Measurements from ENCODE around the gene SLC20A1.
"Not testable (repeated sequence)": the region's sequence is repeated elsewhere in the genome, so short reads cannot be mapped to it uniquely, and the experiment has no call there.

The SLC20A1 gene

GRCh38 chr2:112705575-112705974 lies 59.8 kb downstream of the SLC20A1 start:
- Histone ChIP-seq H3K4me1 (ENCODE audit: low read length) (no peaks in the 10 kb centered on the region), H3K9me2 (replicated peaks; ENCODE audit: insufficient read depth, low read length) (no peaks in the 10 kb centered on the region), H3K36me3 (replicated peaks; ENCODE audit: insufficient read depth, low read length) (no peaks in the 10 kb centered on the region), H3K27me3 (replicated peaks; ENCODE audit: insufficient read depth, low read length) (no peaks in the 10 kb centered on the region), H3K9ac (ENCODE audit: low read length) (no peak overlapping the region), H3K4me2 (ENCODE audit: low read depth, low read length) (no peak overlapping the region), H2AFZ (ENCODE audit: low read length) (no peak overlapping the region), H3F3A (ENCODE audit: insufficient read depth, low read length) (no peaks in the 10 kb centered on the region), H3K4me3 (ENCODE audit: low read length) (no peak overlapping the region), H3K79me2 (ENCODE audit: low read length) (no peaks in the 10 kb centered on the region), H3K9me3 (replicated peaks; ENCODE audit: insufficient read depth, low read length) (no peaks in the 10 kb centered on the region), H3K27ac (ENCODE audit: low read length) (no peak overlapping the region), H4K20me1 (ENCODE audit: insufficient read depth, low read length) (no peaks in the 10 kb centered on the region)
- DNase-seq, result no peak
- TF ChIP-seq CTCF (IDR thresholded peaks at IDR 0.05; ENCODE audit: low read length) (no peak), EZH2 (optimal IDR thresholded peaks at IDR 0.05; ENCODE audit: low read depth, low read length) (no peak)

GRCh38 chr2:112706170-112706664 lies 60.5 kb downstream of the SLC20A1 start:
- Histone ChIP-seq H3K9me2 (replicated peaks; ENCODE audit: insufficient read depth, low read length) (no peaks in the 10 kb centered on the region), H3K9ac (ENCODE audit: low read length) (no peak overlapping the region), H3K4me3 (ENCODE audit: low read length) (no peak overlapping the region), H3K9me3 (replicated peaks; ENCODE audit: insufficient read depth, low read length) (no peaks in the 10 kb centered on the region), H3K27me3 (replicated peaks; ENCODE audit: insufficient read depth, low read length) (no peaks in the 10 kb centered on the region), H3K4me2 (ENCODE audit: low read depth, low read length) (no peak overlapping the region), H3K79me2 (ENCODE audit: low read length) (no peaks in the 10 kb centered on the region), H3K27ac (ENCODE audit: low read length) (no peak overlapping the region), H3F3A (ENCODE audit: insufficient read depth, low read length) (no peaks in the 10 kb centered on the region), H3K4me1 (ENCODE audit: low read length) (no peaks in the 10 kb centered on the region), H3K36me3 (replicated peaks; ENCODE audit: insufficient read depth, low read length) (no peaks in the 10 kb centered on the region), H2AFZ (ENCODE audit: low read length) (no peak overlapping the region), H4K20me1 (ENCODE audit: insufficient read depth, low read length) (no peaks in the 10 kb centered on the region)
- TF ChIP-seq EZH2 (optimal IDR thresholded peaks at IDR 0.05; ENCODE audit: low read depth, low read length) (no peak), CTCF (IDR thresholded peaks at IDR 0.05; ENCODE audit: low read length) (no peak), EZH2phosphoT487 (IDR thresholded peaks at IDR 0.05; ENCODE audit: low read length) (no peak)
- DNase-seq, result no peak

GRCh38 chr2:112706947-112707346 lies 61.2 kb downstream of the SLC20A1 start:
- not testable (repeated sequence) for H3K36me3 ChIP-seq (replicated peaks; ENCODE audit: insufficient read depth, low read length); H3K27me3 ChIP-seq (replicated peaks; ENCODE audit: insufficient read depth, low read length); H3K79me2 ChIP-seq (ENCODE audit: low read length); H2AFZ ChIP-seq (ENCODE audit: low read length); H3K4me1 ChIP-seq (ENCODE audit: low read length); H3K4me3 ChIP-seq (ENCODE audit: low read length); H3K27ac ChIP-seq (ENCODE audit: low read length); H3K9me3 ChIP-seq (replicated peaks; ENCODE audit: insufficient read depth, low read length); H3K9ac ChIP-seq (ENCODE audit: low read length); H4K20me1 ChIP-seq (ENCODE audit: insufficient read depth, low read length); DNase-seq; H3K9me2 ChIP-seq (replicated peaks; ENCODE audit: insufficient read depth, low read length); H3K4me2 ChIP-seq (ENCODE audit: low read depth, low read length); H3F3A ChIP-seq (ENCODE audit: insufficient read depth, low read length)

- Histone ChIP-seq H4K20me1 (ENCODE audit: insufficient read depth, low read length) (no peaks in the 10 kb centered on the region), H3K27ac (ENCODE audit: low read length) (no peak overlapping the region), H3K4me3 (ENCODE audit: low read length) (no peak overlapping the region), H3K9ac (ENCODE audit: low read length) (no peak overlapping the region), H3K27me3 (replicated peaks; ENCODE audit: insufficient read depth, low read length) (no peaks in the 10 kb centered on the region), H3K36me3 (replicated peaks; ENCODE audit: insufficient read depth, low read length) (no peaks in the 10 kb centered on the region), H2AFZ (ENCODE audit: low read length) (no peak overlapping the region), H3K9me3 (replicated peaks; ENCODE audit: insufficient read depth, low read length) (no peaks in the 10 kb centered on the region), H3F3A (ENCODE audit: insufficient read depth, low read length) (no peaks in the 10 kb centered on the region), H3K4me2 (ENCODE audit: low read depth, low read length) (no peak overlapping the region), H3K4me1 (ENCODE audit: low read length) (no peaks in the 10 kb centered on the region), H3K9me2 (replicated peaks; ENCODE audit: insufficient read depth, low read length) (no peaks in the 10 kb centered on the region), H3K79me2 (ENCODE audit: low read length) (no peaks in the 10 kb centered on the region)
- no peak for DNase-seq
- TF ChIP-seq CTCF (IDR thresholded peaks at IDR 0.05; ENCODE audit: low read length) (no peak), EZH2phosphoT487 (IDR thresholded peaks at IDR 0.05; ENCODE audit: low read length) (no peak), EZH2 (optimal IDR thresholded peaks at IDR 0.05; ENCODE audit: low read depth, low read length) (no peak)
Measured at GRCh38 chr2:112708968-112709367, 63.2 kb downstream of the SLC20A1 start.
